H1 (cell line): Measurements from ENCODE around the gene ATP9B. TPM values are rescaled to one million over a fixed set of nuclear protein-coding genes. Genes with fewer than 3 reads are reported as not detected.
A peak's percentile ranks its signal among the peaks of the same experiment; 100 is the strongest.

Experiments
- CTCF ChIA-PET: fragments of 300-600 bp; sonication (Branson Sonifier 250); formaldehyde crosslinking; loops from one replicate; lab custom pipeline; 2021; ENCODE audit not compliant: partially characterized antibody; lab: Charles Lee
- POLR2A ChIA-PET: fragments of 300-600 bp; sonication (Branson Sonifier 250); formaldehyde crosslinking; loops from one replicate; lab custom pipeline; 2021; ENCODE audit warnings: inconsistent platforms; ENCODE audit not compliant: partially characterized antibody; lab: Charles Lee
- DNase-seq, 2 experiments: peaks; one replicate each; pipeline versions ENCODE4 v3.0.0 to v3.0.0-alpha.2; 2010 to 2022; ENCODE audit warnings: low spot score in 2 of 2, low read depth in 1 of 2, mixed read lengths in 1 of 2
- FAIRE-seq: peaks from 2 replicates; lab custom pipeline; 2011; peaks lifted over from hg19 to GRCh38; lab: Jason Lieb, UNC
- H2AFZ ChIP-seq: 2 replicates; pipeline ENCODE4 v1.8.1; 2012; ENCODE audit warnings: low read length, inconsistent platforms
- H2AK5ac ChIP-seq: 2 replicates; pipeline ENCODE4 v1.6.1; 2013; ENCODE audit warnings: low read depth, low read length
- H2BK120ac ChIP-seq: replicated peaks from 2 replicates; pipeline ENCODE3; 2013; ENCODE audit warnings: low read depth, low read length, inconsistent platforms
- H2BK12ac ChIP-seq: 2 replicates; pipeline ENCODE4 v1.6.1; 2013; ENCODE audit warnings: low read depth, low read length
- H2BK15ac ChIP-seq: 2 replicates; pipeline ENCODE4 v1.6.1; 2013; ENCODE audit warnings: low read length
- H2BK20ac ChIP-seq: 2 replicates; pipeline ENCODE4 v1.6.1; 2013; ENCODE audit warnings: low read length
- H2BK5ac ChIP-seq: 2 replicates; pipeline ENCODE4 v1.6.1; 2013; ENCODE audit warnings: low read depth, low read length
- H3K14ac ChIP-seq: 2 replicates; pipeline ENCODE4 v1.6.1; 2013; ENCODE audit warnings: inconsistent platforms; ENCODE audit not compliant: insufficient read length
- H3K18ac ChIP-seq: 2 replicates; pipeline ENCODE4 v1.6.1; 2013; ENCODE audit warnings: low read length; ENCODE audit errors: extremely low read depth
- H3K23ac ChIP-seq: 2 replicates; pipeline ENCODE4 v1.6.1; 2013; ENCODE audit warnings: inconsistent platforms; ENCODE audit not compliant: insufficient read length
- H3K23me2 ChIP-seq: 2 replicates; pipeline ENCODE4 v1.6.1; 2013; ENCODE audit warnings: low read depth, low read length
- H3K27ac ChIP-seq: 2 replicates; pipeline ENCODE4 v1.6.1; 2011; ENCODE audit warnings: low read depth, low read length, inconsistent platforms
- H3K27me3 ChIP-seq, 4 experiments: replicated peaks in 1 of 4; 1 replicate in 1 of 4; 2 replicates in 3 of 4; pipeline versions ENCODE4 v1.6.1 to v1.8.1; 2011 to 2013; ENCODE audit warnings: low read length in 3 of 4, mild to moderate bottlenecking in 3 of 4, inconsistent platforms in 2 of 4, mixed read lengths in 2 of 4, moderate library complexity in 1 of 4; ENCODE audit not compliant: control insufficient read depth in 3 of 4, insufficient read depth in 3 of 4; ENCODE audit errors: extremely low read depth in 1 of 4
- H3K36me3 ChIP-seq, 4 experiments: 2 replicates each; pipeline versions ENCODE4 v1.6.1 to v1.8.1; 2011 to 2013; ENCODE audit warnings: mild to moderate bottlenecking in 4 of 4, low read length in 3 of 4, moderate library complexity in 2 of 4, control low read depth in 1 of 4, inconsistent platforms in 1 of 4; ENCODE audit not compliant: insufficient read depth in 4 of 4, control insufficient read depth in 2 of 4
- H3K4ac ChIP-seq: replicated peaks from 2 replicates; pipeline ENCODE3; 2013; ENCODE audit warnings: low read length, low read depth, mixed read lengths, inconsistent platforms; ENCODE audit not compliant: insufficient read length
- H3K4me1 ChIP-seq, 4 experiments: replicated peaks in 1 of 4; 1 replicate in 1 of 4; 2 replicates in 3 of 4; pipeline versions ENCODE4 v1.6.1 to v1.8.1; 2011 to 2013; ENCODE audit warnings: low read length in 3 of 4, inconsistent platforms in 2 of 4, mixed read lengths in 1 of 4; ENCODE audit not compliant: insufficient read depth in 4 of 4, control insufficient read depth in 3 of 4
- H3K4me2 ChIP-seq, 2 experiments: 2 replicates each; pipeline versions ENCODE4 v1.6.1 to v1.8.1; 2011 to 2013; ENCODE audit warnings: low read depth in 2 of 2, low read length in 2 of 2, control low read depth in 1 of 2, inconsistent platforms in 1 of 2, mild to moderate bottlenecking in 1 of 2; ENCODE audit not compliant: insufficient read depth in 1 of 2
- H3K4me3 ChIP-seq, 4 experiments: fragments of 200-600, 300-600 bp in 1 of 4; sonication (generic), shearing (Covaris generic), sonication (Bioruptor Twin) in 1 of 4; 2 replicates each; pipeline versions ENCODE4 v1.5.1 to v1.8.1; 2011 to 2016; ENCODE audit warnings: low read length in 4 of 4, low read depth in 3 of 4, control low read depth in 2 of 4, inconsistent platforms in 2 of 4, mild to moderate bottlenecking in 2 of 4, mixed read lengths in 1 of 4, moderate library complexity in 1 of 4; ENCODE audit not compliant: insufficient read depth in 2 of 4; ENCODE audit errors: extremely low read depth in 1 of 4
- H3K56ac ChIP-seq: replicated peaks from 2 replicates; pipeline ENCODE3; 2013; ENCODE audit warnings: low read depth, mild to moderate bottlenecking, mixed read lengths, low read length, inconsistent platforms; ENCODE audit not compliant: insufficient read length
- H3K79me1 ChIP-seq: 2 replicates; pipeline ENCODE4 v1.6.1; 2013; ENCODE audit warnings: low read depth, low read length, control low read depth
- H3K79me2 ChIP-seq, 2 experiments: 2 replicates each; pipeline versions ENCODE4 v1.6.1 to v1.8.1; 2012 to 2013; ENCODE audit warnings: low read length in 2 of 2, mild to moderate bottlenecking in 2 of 2, inconsistent platforms in 1 of 2; ENCODE audit not compliant: insufficient read depth in 2 of 2, control insufficient read depth in 1 of 2
- H3K9ac ChIP-seq, 4 experiments: replicated peaks in 1 of 4; 1 replicate in 1 of 4; 2 replicates in 3 of 4; pipeline versions ENCODE4 v1.6.1 to v1.8.1; 2011 to 2013; ENCODE audit warnings: low read depth in 3 of 4, low read length in 3 of 4, control low read depth in 2 of 4, mild to moderate bottlenecking in 2 of 4, moderate library complexity in 2 of 4, inconsistent platforms in 1 of 4; ENCODE audit errors: extremely low read depth in 1 of 4
- H3K9me3 ChIP-seq, 2 experiments: 2 replicates each; pipeline versions ENCODE4 v1.6.1 to v1.8.1; 2012 to 2013; ENCODE audit warnings: mild to moderate bottlenecking in 2 of 2, moderate library complexity in 2 of 2, control low read depth in 1 of 2, inconsistent platforms in 1 of 2, low read depth in 1 of 2, low read length in 1 of 2, mixed read lengths in 1 of 2; ENCODE audit not compliant: insufficient read depth in 2 of 2
- H4K20me1 ChIP-seq, 2 experiments: replicated peaks in 1 of 2; 2 replicates each; pipeline versions ENCODE3 to v1.8.1; 2011 to 2013; ENCODE audit warnings: inconsistent platforms in 2 of 2, low read length in 2 of 2, mild to moderate bottlenecking in 1 of 2; ENCODE audit not compliant: insufficient read depth in 2 of 2, control insufficient read depth in 1 of 2
- H4K5ac ChIP-seq: 2 replicates; pipeline ENCODE4 v1.6.1; 2013; ENCODE audit warnings: low read length, low read depth, mixed read lengths, inconsistent platforms; ENCODE audit not compliant: insufficient read length
- H4K8ac ChIP-seq: 2 replicates; pipeline ENCODE4 v1.8.0; 2013; ENCODE audit warnings: mild to moderate bottlenecking, moderate library complexity, low read length, inconsistent platforms; ENCODE audit not compliant: insufficient read depth; ENCODE audit errors: extremely low read depth
- H4K91ac ChIP-seq: replicated peaks from 2 replicates; pipeline ENCODE3; 2013; ENCODE audit warnings: low read length, mixed read lengths, inconsistent platforms; ENCODE audit not compliant: insufficient read length
- BCL11A ChIP-seq, 2 experiments: IDR thresholded peaks; one replicate each; pipeline ENCODE4 v1.6.1; 2011; ENCODE audit warnings: low read depth in 2 of 2, low read length in 2 of 2, mild to moderate bottlenecking in 2 of 2
- KDM1A ChIP-seq: fragments of 200-600, 300-600 bp; sonication (generic); IDR thresholded peaks from 2 replicates; pipeline ENCODE4 v1.7.1; 2016; ENCODE audit warnings: mild to moderate bottlenecking, low read length, borderline replicate concordance
- RAD21 ChIP-seq, 2 experiments: IDR thresholded peaks in 1 of 2; conservative IDR thresholded peaks in 1 of 2; 2 replicates each; pipeline ENCODE4 v1.6.1; 2011; ENCODE audit warnings: low read depth in 2 of 2, low read length in 2 of 2, improper control_type of control experiment in 1 of 2, inconsistent platforms in 1 of 2, mild to moderate bottlenecking in 1 of 2, moderate library complexity in 1 of 2
- SAP30 ChIP-seq: fragments of 300-600 bp; sonication (generic); IDR thresholded peaks from 2 replicates; pipeline ENCODE4 v1.7.1; 2012; ENCODE audit warnings: low read length, moderate library complexity, mild to moderate bottlenecking, inconsistent platforms; ENCODE audit not compliant: insufficient read depth, insufficient replicate concordance
- WGBS, 2 experiments: shearing (Covaris generic) in 1 of 2; methylation state at CpG; one replicate each; pipeline versions ENCODE4 v1.1.6 to v1.1.7; 2013 to 2015; ENCODE audit warnings: low lambda C conversion rate in 2 of 2, mixed read lengths in 2 of 2, inconsistent platforms in 1 of 2, low coverage in 1 of 2, missing lambda C conversion rate in 1 of 2; ENCODE audit not compliant: insufficient replicate concordance in 2 of 2, insufficient coverage in 1 of 2, insufficient read length in 1 of 2; ENCODE audit errors: extremely low coverage in 1 of 2, missing lambda C conversion rate in 1 of 2; 5-methylcytosine and 5-hydroxymethylcytosine counted together
- polyA plus RNA-seq, 7 experiments: library from polyadenylated mRNA; depleted of rRNA in 3 of 7; stranded (reverse) in 5 of 7; unstranded in 2 of 7; fragments of >200 nt in 5 of 7; fragments of 200-250 nt in 2 of 7; gene quantifications; 1 replicate in 5 of 7; 2 replicates in 1 of 7; 4 replicates in 1 of 7; pipeline versions ENCODE4 v1.2.1 to v1.2.3, GENCODE V29; 2011 to 2013; ENCODE audit warnings: missing spikeins in 2 of 7, mixed read lengths in 2 of 7
- total RNA-seq: library from RNA; stranded (reverse); fragmentation: NEBNext Ultra II Directional; extraction: Animal tissue kit (Norgen Biotek cat#: 25700); gene quantifications from 2 replicates; pipeline ENCODE4 v1.2.1, GENCODE V29; 2021
- TF ChIP-seq, protein P1 (sequence below): IDR thresholded peaks from 2 replicates; pipeline ENCODE4 v1.6.1; 2011; ENCODE audit warnings: low read depth, mild to moderate bottlenecking, low read length; ENCODE audit not compliant: insufficient read depth

Gene ATP9B
- total and polyA plus RNA-seq, 2 of the 8 experiments (the other 6 are each of a cell fraction or from before 2014, with no cell fraction given) = 15.1 to 21.7 TPM

DNA sequence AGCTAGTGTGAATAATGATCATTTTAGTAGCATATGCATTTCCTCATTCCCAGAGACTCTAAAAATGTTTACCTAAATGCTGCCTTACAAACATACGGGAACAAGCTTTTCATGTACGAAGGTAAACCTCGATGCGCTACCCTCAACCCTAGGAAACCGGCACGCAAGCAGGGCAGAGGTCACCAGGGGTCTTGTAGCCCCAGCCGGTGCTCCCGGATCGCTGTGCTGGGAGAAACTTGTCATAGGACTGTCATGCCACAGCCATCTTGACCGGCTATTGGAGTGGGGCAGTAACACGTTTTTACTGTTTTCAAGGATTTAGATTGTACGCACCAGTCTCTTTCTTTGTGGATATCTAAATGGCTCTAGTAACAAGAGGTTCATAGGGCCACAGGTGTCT lies 291.7 kb downstream of the ATP9B start:
- H2BK12ac ChIP-seq = no peak overlapping the region
- no peaks in the 10 kb centered on the region for H3K23me2 ChIP-seq
- H3K4me3 ChIP-seq = no peak overlapping the region
- TF ChIP-seq BCL11A (IDR thresholded peaks at IDR 0.05; ENCODE audit: low read depth in 2 of 2, low read length in 2 of 2) (no peak), KDM1A (no peak), RAD21 (IDR thresholded peaks at IDR 0.05 in 1 of 2, conservative IDR thresholded peaks at IDR 0.05 in 1 of 2; ENCODE audit: low read depth in 2 of 2, low read length in 2 of 2) (no peak), SAP30 (no peak)
- TF ChIP-seq, protein P1, sequence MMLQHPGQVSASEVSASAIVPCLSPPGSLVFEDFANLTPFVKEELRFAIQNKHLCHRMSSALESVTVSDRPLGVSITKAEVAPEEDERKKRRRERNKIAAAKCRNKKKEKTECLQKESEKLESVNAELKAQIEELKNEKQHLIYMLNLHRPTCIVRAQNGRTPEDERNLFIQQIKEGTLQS = no peak
- H4K8ac ChIP-seq = no peak overlapping the region
- H3K36me3 ChIP-seq = peaks cover 0 to 20% (median 3%) of the 10 kb centered on the region in 4 experiments; a peak in 3 of 8 replicates
- H2BK5ac ChIP-seq = no peak overlapping the region
- no peak overlapping the region for H2BK20ac ChIP-seq
- 0 out of 2 replicates have a peak overlapping the region, but pooled peaks have one; percentile 7 for H3K27ac ChIP-seq
- H3K23ac ChIP-seq = no peak overlapping the region
- FAIRE-seq = no peak
- no peak overlapping the region for H2BK15ac ChIP-seq
- no peak overlapping the region for H4K91ac ChIP-seq
- peaks cover 0 to 3% of the 10 kb centered on the region in 2 experiments; a peak in 1 of 4 replicates for H3K9me3 ChIP-seq
- no peaks in the 10 kb centered on the region for H3K79me1 ChIP-seq
- POLR2A ChIA-PET = interaction anchor here (0.6 kb wide), 1 partner anchor 232 kb away, joined by 3 read pairs; no protein-coding TSS in a partner anchor
- DNase-seq = no peak
- no peak overlapping the region for H2AFZ ChIP-seq
- H2BK120ac ChIP-seq = no peak overlapping the region
- H3K9ac ChIP-seq = no peak overlapping the region
- no peak overlapping the region for H3K14ac ChIP-seq
- peaks cover 0 to 3% of the 10 kb centered on the region in 2 experiments for H4K20me1 ChIP-seq
- H3K56ac ChIP-seq = no peak overlapping the region
- H3K18ac ChIP-seq = no peak overlapping the region
- WGBS, 2 experiments = 95% methylated on average over 12 of the region's 12 CpGs; no CpG with 5 or more reads in 1 of the 2 experiments
- CTCF ChIA-PET = interaction anchor here (1.2 to 1.6 kb wide), 3 partner anchors 8 to 168 kb away, joined by 3 to 5 read pairs (median 4); no protein-coding TSS in a partner anchor
- no peak overlapping the region for H2AK5ac ChIP-seq
- no peaks in the 10 kb centered on the region for H3K79me2 ChIP-seq
- no peak overlapping the region for H4K5ac ChIP-seq
- H3K4me2 ChIP-seq = no peak overlapping the region
- no peaks in the 10 kb centered on the region; a peak in 1 of 7 replicates for H3K4me1 ChIP-seq
- no peak overlapping the region for H3K4ac ChIP-seq
- no peaks in the 10 kb centered on the region for H3K27me3 ChIP-seq
